Prostate gland (tissue), 2 donors: ENCODE data around the gene CNDP2. TPM values are rescaled to one million over a fixed set of nuclear protein-coding genes. Genes with fewer than 3 reads are reported as not detected.

Source experiments
- DNase-seq: peaks from one replicate; pipeline ENCODE4 v3.0.0-alpha.2; 2019; ENCODE audit warnings: low spot score
- H3K27ac ChIP-seq, 2 donors: fragments of 200-600 bp; sonication (generic); 2 replicates each; pipeline ENCODE4 v1.5.1; 2017 to 2019
- H3K27me3 ChIP-seq: fragments of 200-600 bp; sonication (generic); replicated peaks from 2 replicates; pipeline ENCODE4 v1.5.1; 2019; ENCODE audit not compliant: insufficient read depth
- H3K36me3 ChIP-seq, 2 donors: fragments of 200-600 bp; sonication (generic); 1 replicate in 1 of 2; 2 replicates in 1 of 2; pipeline versions ENCODE4 v1.5.1 to v1.8.1; 2017 to 2019
- H3K4me1 ChIP-seq: fragments of 200-600 bp; sonication (generic); replicated peaks from 2 replicates; pipeline ENCODE4 v1.5.1; 2019
- H3K4me3 ChIP-seq, 2 donors: fragments of 200-600 bp; sonication (generic); 2 replicates each; pipeline ENCODE4 v1.5.1; 2017 to 2019
- H3K9me3 ChIP-seq: fragments of 200-600 bp; sonication (generic); 2 replicates; pipeline ENCODE4 v1.5.1; 2017
- CTCF ChIP-seq, 4 experiments: fragments of 200-600 bp in 2 of 4; fragments of 450-650 bp in 2 of 4; sonication (generic) in 2 of 4; IDR thresholded peaks; 1 replicate in 3 of 4; 2 replicates in 1 of 4; pipeline ENCODE4 v1.5.1; 2016 to 2019; ENCODE audit warnings: antibody characterized with exemption in 4 of 4, mild to moderate bottlenecking in 2 of 4, moderate library complexity in 2 of 4
- POLR2A ChIP-seq: fragments of 450-650 bp; IDR thresholded peaks from one replicate; pipeline ENCODE4 v1.6.1; 2016; ENCODE audit warnings: antibody characterized with exemption, mild to moderate bottlenecking
- POLR2AphosphoS5 ChIP-seq: sonication (generic); formaldehyde crosslinking; IDR thresholded peaks from one replicate; pipeline ENCODE4 v1.6.1; 2017; ENCODE audit warnings: antibody characterized with exemption
- WGBS: methylation state at CpG from one replicate; pipeline ENCODE4 v1.1.5; 2018; 5-methylcytosine and 5-hydroxymethylcytosine counted together
- intact Hi-C: fragments of 100-400 bp; cut with DNase I; formaldehyde crosslinking; loops from one replicate; pipeline ENCODE4 v1.14.2; 2022
- total RNA-seq, 2 donors: library from RNA; depleted of rRNA; stranded (reverse); fragments of >200 nt; gene quantifications; one replicate each; pipeline ENCODE4 v1.1.0, GENCODE V29; 2016

CNDP2 gene
- total RNA-seq, 2 donors from 2014 or later = 144 to 294 TPM

DNA sequence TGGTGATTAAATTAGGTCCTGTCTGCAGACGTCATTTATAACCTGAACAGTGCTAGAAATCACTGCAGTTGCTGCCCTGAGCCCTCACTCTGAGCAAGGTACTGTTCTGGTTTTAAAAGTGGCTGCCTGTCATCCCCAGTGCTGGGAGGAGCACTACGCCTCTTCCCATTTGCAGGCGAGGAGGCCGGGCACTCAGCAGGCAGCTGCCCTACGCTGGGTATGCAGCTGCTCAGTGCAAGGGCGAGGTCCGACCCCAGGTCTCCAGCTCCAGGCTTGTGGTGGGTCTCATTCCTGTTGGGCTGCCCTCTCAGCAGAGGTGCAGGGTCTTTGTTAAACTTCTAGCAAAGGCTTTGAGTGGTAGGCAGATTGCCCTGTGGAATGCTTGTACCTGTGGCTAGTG is 15.7 kb downstream of the CNDP2 start:
- TF ChIP-seq POLR2A = no peak
- no peak for TF ChIP-seq CTCF (IDR thresholded peaks at IDR 0.05)
- 72% methylated on average over 7 of the region's 7 CpGs for WGBS
- H3K9me3 ChIP-seq = no peaks in the 10 kb centered on the region
- no peak for DNase-seq
- peaks cover 0 to 24% of the 10 kb centered on the region in 2 donors for H3K36me3 ChIP-seq
- no peak overlapping the region for H3K27ac ChIP-seq
- no peak overlapping the region for H3K4me3 ChIP-seq
- H3K27me3 ChIP-seq = no peaks in the 10 kb centered on the region
- no peaks in the 10 kb centered on the region for H3K4me1 ChIP-seq
- intact Hi-C loops = no loop called here

DNA sequence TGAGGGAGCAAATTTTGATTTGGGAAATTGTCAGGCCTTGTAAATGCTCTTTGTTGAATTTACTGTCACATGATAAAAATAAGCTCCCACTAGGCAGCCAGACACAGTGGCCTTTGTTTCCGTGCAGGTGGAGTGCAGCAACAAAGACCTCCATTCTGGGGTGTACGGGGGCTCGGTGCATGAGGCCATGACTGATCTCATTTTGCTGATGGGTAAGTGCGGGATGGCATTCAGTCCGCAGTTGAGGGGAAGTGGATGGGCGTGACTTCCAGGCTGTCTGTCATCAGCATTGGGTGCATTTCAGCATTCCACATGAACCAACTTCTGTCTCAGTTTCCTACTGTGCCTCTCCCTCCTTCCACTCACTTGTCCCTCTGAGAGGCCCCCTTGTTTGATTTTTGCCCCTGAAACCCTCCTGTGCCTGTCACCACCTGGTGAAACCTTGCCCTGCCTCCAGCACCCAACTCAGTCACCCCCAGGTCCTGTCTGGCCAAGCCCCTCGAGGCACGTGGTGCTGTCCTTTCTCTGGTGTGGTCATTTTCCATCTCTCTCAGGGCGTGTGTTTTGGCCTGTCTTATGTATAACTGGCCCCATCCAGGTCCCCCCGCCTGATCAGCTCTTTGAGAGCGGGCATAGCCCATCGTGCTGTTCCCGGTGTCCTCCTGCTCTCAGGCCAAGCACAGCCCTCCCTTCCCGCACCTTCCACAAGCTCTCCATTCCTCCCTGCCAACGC is 16.3 kb downstream of the CNDP2 start:
- intact Hi-C loops = no loop called here
- DNase-seq = no peak
- WGBS = 74% methylated on average over 15 of the region's 15 CpGs
- Histone ChIP-seq H3K9me3 (no peaks in the 10 kb centered on the region), H3K27ac (no peak overlapping the region), H3K36me3 (peaks cover 0 to 31% of the 10 kb centered on the region in 2 donors), H3K27me3 (no peaks in the 10 kb centered on the region), H3K4me3 (no peak overlapping the region), H3K4me1 (no peaks in the 10 kb centered on the region)
- TF ChIP-seq POLR2A (no peak), CTCF (IDR thresholded peaks at IDR 0.05) (no peak), POLR2AphosphoS5 (no peak)

GRCh38 chr18:74513149-74513882 is 17.2 kb downstream of the CNDP2 start:
- DNase-seq = no peak

DNA sequence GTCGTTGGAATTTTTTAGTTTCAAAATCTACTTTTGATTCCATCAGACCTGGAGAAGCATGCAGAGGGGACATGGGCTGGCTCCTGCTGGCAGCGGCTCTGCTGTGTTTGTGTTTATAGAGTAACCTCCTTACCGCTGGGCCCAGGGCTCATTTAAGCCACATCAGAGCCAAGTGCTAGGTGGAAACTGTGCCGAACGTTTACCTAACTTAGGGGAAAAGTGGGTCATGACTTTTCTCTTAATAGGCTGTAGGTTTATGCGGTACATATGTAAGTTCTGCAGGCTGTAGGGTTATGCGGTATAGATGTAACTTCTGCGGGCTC is 17.7 kb downstream of the CNDP2 start:
- Histone ChIP-seq H3K27ac (no peak overlapping the region), H3K9me3 (no peaks in the 10 kb centered on the region), H3K4me1 (no peaks in the 10 kb centered on the region), H3K4me3 (no peak overlapping the region), H3K27me3 (no peaks in the 10 kb centered on the region), H3K36me3 (peaks cover 0 to 40% of the 10 kb centered on the region in 2 donors)
- intact Hi-C loops = no loop called here
- DNase-seq = no peak
- TF ChIP-seq POLR2A (no peak), POLR2AphosphoS5 (no peak), CTCF (IDR thresholded peaks at IDR 0.05) (no peak)
- 80% methylated on average over 8 of the region's 8 CpGs for WGBS

More at GRCh38 chr18:74513149-74513882, 17.2 kb downstream of the CNDP2 start:
- H3K9me3 ChIP-seq = no peaks in the 10 kb centered on the region
- intact Hi-C loops = no loop called here
- peaks cover 0 to 36% of the 10 kb centered on the region in 2 donors for H3K36me3 ChIP-seq
- 85% methylated on average over 27 of the region's 27 CpGs for WGBS
- H3K4me1 ChIP-seq = no peaks in the 10 kb centered on the region
- H3K4me3 ChIP-seq = no peak overlapping the region
- no peak overlapping the region for H3K27ac ChIP-seq
- TF ChIP-seq CTCF (IDR thresholded peaks at IDR 0.05) (no peak), POLR2A (no peak), POLR2AphosphoS5 (no peak)
- H3K27me3 ChIP-seq = no peaks in the 10 kb centered on the region
